SK-N-SH treated with all-trans-retinoic acid at 6 μM for 48 hours (cell line): Measurements from ENCODE around the gene GRIN1.
A peak's percentile ranks its signal among the peaks of the same experiment; 100 is the strongest.

Source experiments
- ATAC-seq: fragments of 200-7000 bp; cut with Tn5 transposase; 3 replicates; pipeline ENCODE4 v1.9.1; 2020; ENCODE audit warnings: mild to moderate bottlenecking, moderate library complexity
- ARNTL ChIP-seq: fragments of 450-650 bp; formaldehyde crosslinking; IDR thresholded peaks from 2 replicates; pipeline ENCODE4 v1.5.0; 2020; ENCODE audit warnings: low read depth, mild to moderate bottlenecking, moderate library complexity, borderline replicate concordance
- BACH2 ChIP-seq: fragments of 250-450 bp; sonication (Bioruptor Pico); IDR thresholded peaks from 2 replicates; pipeline ENCODE4 v1.9.0; 2021; ENCODE audit warnings: mild to moderate bottlenecking, borderline replicate concordance
- CREB5 ChIP-seq: fragments of 250-450 bp; sonication (Bioruptor Pico); IDR thresholded peaks from 2 replicates; pipeline ENCODE4 v1.5.1; 2020; ENCODE audit warnings: low read depth, mild to moderate bottlenecking, moderate library complexity
- ESRRG ChIP-seq: fragments of 250-450 bp; sonication (Bioruptor Pico); IDR thresholded peaks from 2 replicates; pipeline ENCODE4 v1.6.1; 2021; ENCODE audit warnings: mild to moderate bottlenecking
- GLIS3 ChIP-seq: fragments of 250-450 bp; sonication (Bioruptor Pico); IDR thresholded peaks from 2 replicates; pipeline ENCODE4 v1.5.0; 2020; ENCODE audit warnings: mild to moderate bottlenecking, moderate library complexity
- ISL1 ChIP-seq: fragments of 250-450 bp; sonication (Bioruptor Pico); IDR thresholded peaks from 2 replicates; pipeline ENCODE4 v2.1.2; 2022; ENCODE audit warnings: mild to moderate bottlenecking, moderate library complexity
- OSR1 ChIP-seq: fragments of 250-450 bp; sonication (Bioruptor Pico); IDR thresholded peaks from 2 replicates; pipeline ENCODE4 v1.8.0; 2022; ENCODE audit warnings: moderate library complexity, mild to moderate bottlenecking, inconsistent platforms
- PATZ1 ChIP-seq: fragments of 250-450 bp; sonication (Bioruptor Pico); IDR thresholded peaks from 2 replicates; pipeline ENCODE4 v1.8.0; 2020; ENCODE audit warnings: mild to moderate bottlenecking, moderate library complexity, borderline replicate concordance
- POU6F1 ChIP-seq: fragments of 250-450 bp; sonication (Bioruptor Pico); IDR thresholded peaks from 2 replicates; pipeline ENCODE4 v1.8.0; 2021; ENCODE audit warnings: low read depth, mild to moderate bottlenecking, moderate library complexity, borderline replicate concordance
- PPARA ChIP-seq: fragments of 250-450 bp; sonication (Bioruptor Pico); IDR thresholded peaks from 2 replicates; pipeline ENCODE4 v1.5.0; 2020; ENCODE audit warnings: mild to moderate bottlenecking, borderline replicate concordance
- RARB ChIP-seq: fragments of 250-450 bp; sonication (Bioruptor Pico); IDR thresholded peaks from 2 replicates; pipeline ENCODE4 v1.8.0; 2021; ENCODE audit warnings: mild to moderate bottlenecking, moderate library complexity
- SNAI2 ChIP-seq: fragments of 250-450 bp; sonication (Bioruptor Pico); IDR thresholded peaks from 2 replicates; pipeline ENCODE4 v1.5.0; 2020; ENCODE audit warnings: mild to moderate bottlenecking, moderate library complexity
- TCF4 ChIP-seq: fragments of 250-450 bp; sonication (Bioruptor Pico); IDR thresholded peaks from 2 replicates; pipeline ENCODE4 v1.8.0; 2021; ENCODE audit warnings: mild to moderate bottlenecking, moderate library complexity, borderline replicate concordance
- TOX ChIP-seq: fragments of 250-450 bp; sonication (Bioruptor Pico); IDR thresholded peaks from 2 replicates; pipeline ENCODE4 v1.8.0; 2021; ENCODE audit warnings: mild to moderate bottlenecking, moderate library complexity, borderline replicate concordance
- TSHZ2 ChIP-seq: fragments of 250-450 bp; sonication (Bioruptor Pico); IDR thresholded peaks from 2 replicates; pipeline ENCODE4 v1.5.0; 2020; ENCODE audit warnings: mild to moderate bottlenecking, moderate library complexity
- ZC3H10 ChIP-seq: fragments of 250-450 bp; sonication (Bioruptor Pico); IDR thresholded peaks from 2 replicates; pipeline ENCODE4 v1.5.1; 2021; ENCODE audit warnings: mild to moderate bottlenecking, moderate library complexity
- ZFP3 ChIP-seq: fragments of 250-450 bp; sonication (Bioruptor Pico); IDR thresholded peaks from 2 replicates; pipeline ENCODE4 v1.5.0; 2020; ENCODE audit warnings: mild to moderate bottlenecking, moderate library complexity
- ZFP30 ChIP-seq: fragments of 450-650 bp; formaldehyde crosslinking; IDR thresholded peaks from 2 replicates; pipeline ENCODE4 v1.5.0; 2022; ENCODE audit warnings: mild to moderate bottlenecking, moderate library complexity
- ZNF565 ChIP-seq: fragments of 450-650 bp; formaldehyde crosslinking; conservative IDR thresholded peaks from 2 replicates; pipeline ENCODE4 v1.5.0; 2020; ENCODE audit warnings: low read depth, mild to moderate bottlenecking, moderate library complexity
- ZNF70 ChIP-seq: fragments of 450-650 bp; formaldehyde crosslinking; IDR thresholded peaks from 2 replicates; pipeline ENCODE4 v1.5.0; 2020; ENCODE audit warnings: mild to moderate bottlenecking, moderate library complexity
- ZNF8 ChIP-seq: fragments of 450-650 bp; formaldehyde crosslinking; IDR thresholded peaks from 2 replicates; pipeline ENCODE4 v1.5.0; 2020; ENCODE audit warnings: mild to moderate bottlenecking, moderate library complexity

Gene GRIN1

GRCh38 chr9:137176302-137177182, 37.6 kb downstream of the GRIN1 start:
- peak; percentile 44 for ATAC-seq
- no peak for TF ChIP-seq TCF4 (CRISPR knock-in tag)
- TF ChIP-seq OSR1 (CRISPR knock-in tag): no peak

GRCh38 chr9:137178201-137178938, 39.4 kb downstream of the GRIN1 start:
- TF ChIP-seq ISL1 (no peak), ARNTL (CRISPR knock-in tag) (no peak), POU6F1 (CRISPR knock-in tag) (no peak), CREB5 (CRISPR knock-in tag) (no peak), BACH2 (CRISPR knock-in tag) (no peak), ZNF565 (CRISPR knock-in tag) (no peak), PPARA (no peak), ZFP3 (CRISPR knock-in tag) (no peak), ZNF8 (CRISPR knock-in tag) (no peak), GLIS3 (CRISPR knock-in tag) (no peak), ZNF70 (no peak), ESRRG (no peak), TOX (CRISPR knock-in tag) (no peak), ZC3H10 (no peak), PATZ1 (no peak), ZFP30 (CRISPR knock-in tag) (no peak), RARB (CRISPR knock-in tag) (no peak), TSHZ2 (CRISPR knock-in tag) (no peak), OSR1 (CRISPR knock-in tag) (no peak)
- no peak for ATAC-seq

GRCh38 chr9:137178939-137179630, 40.1 kb downstream of the GRIN1 start:
- no peak for ATAC-seq
- no peak for TF ChIP-seq SNAI2 (CRISPR knock-in tag)
- TF ChIP-seq BACH2 (CRISPR knock-in tag): no peak
- TF ChIP-seq ZFP3 (CRISPR knock-in tag): no peak
- TF ChIP-seq TCF4 (CRISPR knock-in tag): no peak
- no peak for TF ChIP-seq ZFP30 (CRISPR knock-in tag)
- TF ChIP-seq TOX (CRISPR knock-in tag): no peak
